NK-92 (cell line): ENCODE data around the gene SLC7A1.

Experiments
- DNase-seq: peaks from one replicate; lab custom pipeline; 2025; ENCODE audit not compliant: unreplicated experiment; lab: John Stamatoyannopoulos, UW

Gene SLC7A1

DNA sequence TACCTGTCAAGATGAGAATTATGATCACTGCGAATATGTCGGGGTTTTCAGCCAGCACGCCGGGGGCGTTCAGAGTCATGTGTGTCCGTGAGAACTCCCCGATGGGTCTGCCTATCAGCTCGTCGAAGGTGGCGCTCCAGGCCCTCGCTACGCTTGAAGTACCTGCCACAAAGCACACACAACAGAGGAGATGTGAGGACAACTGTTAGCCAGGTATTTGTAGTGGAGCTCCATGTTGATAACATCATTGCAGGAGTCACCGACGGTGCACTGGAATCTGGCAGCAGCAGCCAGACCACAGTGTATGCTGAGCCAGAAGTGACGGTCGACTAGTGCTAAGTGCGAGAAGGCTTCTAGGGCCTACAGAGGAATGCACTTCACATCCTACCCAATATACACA lies 62.7 kb downstream of the SLC7A1 start:
- no peak for DNase-seq

DNA sequence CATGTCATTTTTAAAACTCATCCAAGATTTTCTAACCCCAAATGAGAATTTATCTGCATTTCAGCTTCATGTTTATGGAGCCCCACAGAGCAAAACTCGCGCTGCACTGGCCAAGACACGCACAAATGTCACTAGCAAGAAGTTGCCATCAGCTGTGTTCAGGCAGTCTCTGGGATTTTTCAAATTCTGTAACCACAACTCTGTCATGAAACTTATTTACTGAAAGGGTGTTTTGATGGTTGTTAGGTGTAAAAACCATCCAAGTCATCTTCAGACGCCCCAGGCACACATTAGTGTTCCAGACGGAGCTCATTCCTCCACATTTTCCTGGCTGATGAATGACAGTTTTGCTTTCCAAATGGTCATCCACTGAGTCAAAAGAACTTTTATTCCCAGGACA lies 63.4 kb downstream of the SLC7A1 start:
- no peak for DNase-seq

DNA sequence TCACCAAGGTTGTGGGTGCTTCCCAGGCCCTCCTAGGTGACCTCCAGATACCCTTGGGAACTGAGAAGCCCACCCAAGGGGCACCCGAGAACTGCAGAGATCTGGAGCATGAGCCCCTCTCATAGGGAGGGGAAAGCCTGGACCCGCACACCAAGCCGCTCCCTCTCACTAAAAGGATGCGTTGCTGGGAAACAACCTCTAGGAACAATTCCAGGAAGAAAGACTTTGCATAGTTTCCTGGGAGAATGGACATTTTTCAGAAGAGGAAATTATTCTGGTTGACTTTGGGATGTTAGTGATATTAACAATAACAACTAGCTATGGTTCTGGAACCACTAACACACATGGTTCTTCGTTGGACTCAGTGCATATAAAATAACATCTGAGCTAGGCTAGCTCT lies 64.6 kb downstream of the SLC7A1 start:
- no peak for DNase-seq

DNA sequence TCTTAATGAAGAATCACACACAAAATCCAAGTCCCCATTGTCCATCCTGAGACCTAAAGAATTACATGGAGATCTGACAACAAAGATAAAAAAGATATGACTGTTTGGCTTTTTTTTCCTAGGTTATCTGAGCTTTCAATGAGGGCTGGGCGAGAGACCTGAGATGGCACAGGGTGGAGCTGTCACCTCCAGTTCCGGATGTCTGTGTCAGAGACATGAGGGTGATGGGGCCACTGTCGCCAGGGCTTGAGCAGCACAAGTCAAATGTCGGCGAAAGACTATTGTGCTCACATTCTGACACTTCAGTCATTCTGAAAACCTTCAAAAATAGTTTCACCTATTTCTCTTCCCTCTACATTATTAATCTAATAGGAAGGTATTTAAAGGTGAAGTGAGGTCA lies 65.7 kb downstream of the SLC7A1 start:
- DNase-seq: no peak

DNA sequence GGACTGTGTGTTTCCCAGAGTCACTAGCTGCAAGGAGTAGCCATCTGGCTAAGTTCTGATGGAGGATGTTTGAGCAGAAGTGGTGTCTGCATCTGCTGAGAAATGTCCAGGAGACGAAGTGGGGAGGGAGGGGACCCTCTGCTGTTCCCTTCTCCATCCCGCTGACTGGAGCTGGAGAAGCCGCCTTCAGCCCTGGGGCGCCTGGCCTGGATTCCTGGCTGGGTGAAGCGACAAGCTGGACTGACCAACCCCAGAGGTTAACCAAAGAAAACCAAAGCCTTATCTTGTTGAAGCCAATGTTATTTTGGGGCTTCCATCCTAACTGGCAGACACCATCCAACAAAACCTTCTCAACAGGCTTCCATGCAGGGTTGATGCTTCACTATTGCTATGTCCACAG lies 67.6 kb downstream of the SLC7A1 start:
- no peak for DNase-seq

DNA sequence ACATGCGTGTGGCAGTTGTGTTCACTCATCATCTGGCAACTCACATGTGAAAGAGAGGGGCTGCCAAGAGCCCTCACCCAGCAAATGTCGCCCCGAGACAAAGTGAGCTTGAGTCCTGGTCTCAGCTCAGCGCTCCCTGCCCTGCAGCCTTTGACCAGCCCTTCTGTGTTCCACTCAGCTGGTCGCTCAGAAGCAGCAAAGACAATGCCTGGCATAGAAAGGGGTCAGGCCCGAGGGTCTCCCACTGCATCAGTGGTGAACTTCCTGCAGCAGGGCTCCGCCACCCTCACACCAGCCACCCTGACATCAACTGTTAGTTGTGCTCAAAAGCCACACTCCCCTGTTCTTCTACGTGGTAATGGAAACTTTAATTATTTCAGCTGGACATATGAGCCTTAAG lies 68.0 kb downstream of the SLC7A1 start:
- no peak for DNase-seq

DNA sequence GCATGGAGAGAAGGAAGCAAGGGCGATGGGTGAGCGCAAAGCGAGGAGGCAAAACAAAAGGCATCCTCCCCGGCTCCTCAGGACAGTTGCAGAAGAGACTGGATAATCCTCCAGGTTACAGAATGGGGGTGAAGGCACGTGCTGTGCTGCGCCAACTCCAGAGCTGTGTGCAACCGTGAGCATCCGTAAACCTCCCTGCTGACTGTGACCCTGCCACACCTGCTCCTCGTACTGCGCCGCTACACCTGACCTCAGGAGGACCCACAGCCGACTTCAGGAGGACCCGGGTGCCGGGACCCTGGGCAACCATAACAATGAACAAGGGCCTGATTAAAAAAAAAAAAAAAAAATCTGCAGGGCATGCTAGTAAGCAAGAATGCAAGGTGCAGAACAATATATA lies 68.7 kb downstream of the SLC7A1 start:
- DNase-seq: no peak

DNA sequence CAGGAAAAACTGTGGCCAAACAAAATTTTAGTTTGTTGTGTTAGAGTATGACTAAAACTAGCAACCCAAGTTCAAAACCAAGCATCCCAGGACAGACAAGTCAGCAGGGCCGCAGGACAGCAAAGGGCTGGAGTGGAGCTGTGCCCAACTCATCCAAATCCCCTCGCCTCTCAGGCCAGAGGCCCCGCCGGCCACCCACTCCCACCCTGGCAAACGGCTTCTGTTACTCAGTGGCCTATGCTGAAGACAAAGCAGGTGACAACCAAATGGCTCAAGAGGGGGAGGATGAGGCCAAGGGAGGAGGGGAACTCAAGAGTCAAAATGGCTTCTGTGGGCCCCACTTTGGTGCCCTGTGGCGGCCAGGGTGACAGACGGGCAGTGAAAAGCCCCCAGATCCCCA lies 69.7 kb downstream of the SLC7A1 start:
- no peak for DNase-seq

DNA sequence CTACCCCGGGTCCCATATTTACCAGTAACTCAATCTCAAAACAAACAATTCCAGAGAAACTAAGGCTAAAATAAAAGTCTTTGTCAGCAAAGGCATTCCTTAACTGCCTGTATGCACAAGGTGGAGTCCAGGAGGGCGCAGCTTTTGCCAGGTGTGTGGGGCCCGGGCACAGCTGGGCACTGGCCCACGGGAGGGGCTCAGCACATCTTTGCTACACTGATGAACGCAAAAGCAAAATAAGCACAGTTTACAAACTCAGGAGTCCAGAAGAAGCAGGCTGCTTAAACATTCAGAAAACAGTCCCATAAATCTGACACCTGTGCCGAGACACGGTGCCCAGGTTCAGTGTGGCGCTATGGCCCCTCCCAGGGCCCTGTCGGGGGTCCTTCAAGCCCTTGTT lies 70.8 kb downstream of the SLC7A1 start:
- DNase-seq: no peak

DNA sequence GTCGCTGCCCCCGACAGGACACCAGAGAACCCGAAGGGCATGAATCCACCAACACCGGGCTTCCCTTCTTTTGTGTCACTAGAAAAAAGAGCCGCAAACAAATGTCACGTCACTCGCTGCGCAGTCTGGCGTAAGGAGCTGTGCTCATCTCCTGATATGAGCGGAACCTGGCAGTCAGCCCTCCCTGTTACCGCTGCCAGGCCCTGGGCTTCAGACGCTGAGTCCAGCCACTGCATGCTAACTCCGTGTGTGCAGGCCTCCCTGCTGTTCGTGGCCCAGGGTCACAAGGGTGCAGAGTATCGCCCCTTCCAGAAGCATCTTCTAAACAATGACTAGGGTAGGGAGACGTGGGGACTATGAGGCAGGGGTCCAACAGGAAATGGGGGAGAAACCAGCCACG lies 71.3 kb downstream of the SLC7A1 start:
- DNase-seq: no peak

DNA sequence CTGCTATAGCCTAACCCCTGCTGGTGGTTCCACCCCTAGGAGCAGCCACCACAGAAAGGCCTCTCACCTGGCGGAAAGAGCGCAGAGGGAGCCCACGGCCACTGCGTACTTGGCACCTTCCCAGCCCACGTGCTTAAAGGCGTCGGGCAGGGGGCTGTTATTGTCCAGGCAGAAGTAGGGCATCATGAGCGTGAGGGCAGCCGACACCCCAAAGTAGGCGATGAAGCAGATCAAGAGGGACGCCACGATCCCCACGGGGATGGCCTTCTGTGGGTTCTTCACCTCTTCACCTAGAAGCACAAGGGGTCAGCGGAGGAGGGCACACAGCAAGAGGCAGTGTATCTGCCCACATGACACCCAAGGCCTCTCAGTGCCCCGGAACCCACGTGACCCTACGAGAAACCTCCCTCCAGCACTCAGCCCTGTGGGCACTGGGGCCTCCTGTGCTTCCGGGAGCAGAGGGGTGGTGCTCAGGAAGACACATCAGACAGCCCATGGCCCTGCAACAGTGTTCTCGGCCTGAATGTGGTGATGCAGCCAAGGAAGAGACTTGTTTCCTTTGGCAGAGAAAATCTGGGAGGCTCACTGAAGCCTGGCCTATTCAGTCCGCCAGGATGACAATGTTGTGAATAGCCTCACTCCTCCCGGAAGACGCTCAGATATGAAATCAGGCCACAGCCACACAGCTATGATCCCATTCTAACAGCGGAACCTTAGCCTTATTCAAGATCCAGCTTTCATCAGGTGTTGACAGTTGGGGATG lies 72.1 kb downstream of the SLC7A1 start:
- DNase-seq: no peak

DNA sequence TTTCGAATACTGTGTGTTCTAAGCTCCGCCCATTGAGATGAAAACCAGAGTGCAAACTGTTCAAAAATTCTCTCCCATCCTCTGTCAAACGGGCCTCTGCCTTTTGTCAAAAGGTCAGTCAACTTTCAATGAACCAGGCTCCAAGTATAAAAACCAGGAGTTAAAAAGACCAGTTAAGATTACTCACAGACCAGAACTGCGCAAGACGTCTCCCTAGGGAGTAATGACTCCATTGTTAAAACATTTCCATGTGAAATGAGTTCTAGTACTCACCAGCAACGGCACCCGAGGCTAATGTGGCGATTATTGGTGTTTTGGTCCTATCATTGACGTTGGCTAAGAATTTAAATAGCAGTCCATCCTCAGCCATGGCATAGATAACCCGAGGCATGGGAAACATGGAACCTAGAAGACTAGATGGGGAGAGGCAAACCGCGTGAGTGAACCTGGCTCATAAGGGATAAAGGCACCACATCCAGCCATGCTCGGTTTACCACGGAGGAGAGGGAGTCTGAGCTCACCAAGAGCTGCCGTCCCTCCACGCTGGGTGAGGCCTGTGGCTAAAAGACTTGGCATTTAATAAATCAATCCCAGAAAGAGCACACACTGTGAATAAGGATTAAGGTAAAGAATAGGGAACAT lies 73.3 kb downstream of the SLC7A1 start:
- no peak for DNase-seq

DNA sequence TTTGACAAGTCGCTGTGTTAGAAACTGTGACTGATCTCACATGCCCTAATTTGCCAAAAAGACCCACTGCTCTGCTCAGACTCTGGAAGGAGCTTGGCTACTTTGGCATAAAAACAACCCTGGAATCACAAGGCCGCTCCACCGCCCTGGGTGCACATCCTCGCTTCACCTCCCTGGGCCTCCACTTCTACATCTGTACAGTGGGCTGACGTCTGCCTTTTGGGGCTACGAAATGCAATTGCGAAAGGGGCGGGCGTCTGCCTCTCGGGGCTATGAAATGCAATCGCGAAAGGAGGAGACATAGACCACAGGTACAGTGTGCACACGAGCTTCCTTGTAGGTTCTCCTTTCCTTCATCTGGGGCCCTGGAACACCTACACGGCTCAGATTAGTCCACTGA lies 74.2 kb downstream of the SLC7A1 start:
- no peak for DNase-seq

DNA sequence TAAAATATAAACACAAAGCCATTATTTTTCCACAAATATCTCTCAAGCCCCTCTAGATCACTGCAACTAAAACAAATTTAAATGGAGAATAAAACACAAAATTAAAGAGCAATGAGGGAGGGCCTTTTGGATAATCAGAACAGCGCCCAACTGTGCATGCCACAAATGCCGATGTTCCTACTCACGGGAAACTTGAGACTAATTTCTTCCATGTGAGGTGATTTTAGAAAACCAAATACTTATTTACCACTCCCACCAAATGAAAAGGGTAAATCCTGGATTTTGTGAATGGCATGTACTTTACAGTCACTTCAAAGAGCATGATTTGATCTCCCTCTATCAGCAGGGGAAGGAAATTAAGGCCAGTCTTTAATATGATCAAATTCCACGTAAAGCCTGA lies 74.8 kb downstream of the SLC7A1 start:
- no peak for DNase-seq

DNA sequence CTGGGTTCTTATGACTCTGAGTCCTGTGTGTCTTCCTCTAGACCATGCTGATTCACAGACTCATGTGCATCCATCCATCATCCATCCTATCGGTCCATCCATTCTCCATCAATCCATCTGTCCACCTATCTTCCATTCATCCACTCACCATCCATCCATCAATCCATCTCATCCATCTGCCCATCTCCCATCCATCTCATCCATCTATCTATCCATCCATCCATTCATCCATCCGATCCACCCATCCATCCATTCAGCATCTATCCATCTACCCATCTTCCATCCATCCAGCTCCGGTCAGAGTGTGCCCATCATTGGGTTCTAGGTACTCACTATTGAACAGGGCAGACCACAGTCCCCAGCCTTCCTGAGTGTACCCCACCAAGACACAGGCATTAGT lies 75.6 kb downstream of the SLC7A1 start:
- DNase-seq: no peak

DNA sequence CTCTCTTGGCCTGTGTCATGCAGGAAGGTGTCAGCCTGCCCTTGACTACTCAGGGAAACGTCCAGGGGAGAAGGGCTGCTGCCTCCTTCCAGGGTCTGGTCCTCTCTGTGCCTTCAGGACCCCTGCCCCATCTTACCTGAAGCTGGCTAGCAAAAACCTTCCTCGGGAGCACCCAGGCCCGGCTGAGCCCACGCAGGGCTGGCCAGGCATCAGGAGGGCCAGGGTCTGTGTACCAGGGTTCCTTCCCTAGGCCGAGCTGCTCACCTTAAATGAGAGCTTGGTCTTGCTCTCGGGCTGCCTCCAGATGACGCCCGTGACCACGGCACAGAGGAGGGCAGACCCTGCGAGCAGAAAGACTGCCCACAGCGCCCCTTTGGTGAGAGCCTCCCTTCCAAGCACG lies 78.6 kb downstream of the SLC7A1 start:
- no peak for DNase-seq

DNA sequence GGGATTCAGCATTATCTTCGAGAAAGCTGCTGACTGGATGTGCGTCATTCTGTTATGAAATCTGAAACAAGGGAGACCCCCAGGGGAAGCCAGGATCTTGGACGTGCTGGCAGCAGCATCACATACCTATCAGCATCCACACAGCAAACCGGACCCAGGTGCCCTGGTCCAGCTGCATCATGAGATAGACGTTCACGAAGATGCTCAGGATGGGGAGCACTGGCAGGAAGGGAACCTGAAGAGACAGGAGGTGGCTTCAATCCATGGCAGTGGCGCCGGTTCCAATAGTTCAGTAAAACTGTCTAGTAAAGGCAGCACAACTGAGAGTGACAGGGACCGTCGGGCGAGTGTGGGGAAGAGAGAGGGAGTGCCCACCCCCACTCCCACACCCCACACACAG lies 79.5 kb downstream of the SLC7A1 start:
- no peak for DNase-seq

DNA sequence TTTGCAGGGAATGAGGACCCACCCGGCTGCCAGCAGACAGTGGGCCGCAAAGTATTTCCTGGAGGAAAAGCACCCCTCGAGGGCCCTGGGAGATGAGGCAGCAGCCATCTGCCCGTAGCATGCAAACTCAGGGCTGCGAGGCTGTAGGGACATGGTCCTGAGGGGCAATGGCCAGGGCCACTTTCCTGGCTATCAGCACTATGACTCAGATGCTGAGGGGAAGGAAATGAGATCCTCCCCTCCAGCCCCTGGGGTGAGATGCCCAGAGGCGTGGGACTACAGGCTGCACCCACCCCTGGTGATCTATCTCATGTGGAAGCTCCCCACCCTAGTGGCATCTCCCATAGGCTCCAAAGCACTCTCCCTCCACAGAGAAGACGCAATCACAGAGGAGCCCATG lies 80.1 kb downstream of the SLC7A1 start:
- DNase-seq: no peak

DNA sequence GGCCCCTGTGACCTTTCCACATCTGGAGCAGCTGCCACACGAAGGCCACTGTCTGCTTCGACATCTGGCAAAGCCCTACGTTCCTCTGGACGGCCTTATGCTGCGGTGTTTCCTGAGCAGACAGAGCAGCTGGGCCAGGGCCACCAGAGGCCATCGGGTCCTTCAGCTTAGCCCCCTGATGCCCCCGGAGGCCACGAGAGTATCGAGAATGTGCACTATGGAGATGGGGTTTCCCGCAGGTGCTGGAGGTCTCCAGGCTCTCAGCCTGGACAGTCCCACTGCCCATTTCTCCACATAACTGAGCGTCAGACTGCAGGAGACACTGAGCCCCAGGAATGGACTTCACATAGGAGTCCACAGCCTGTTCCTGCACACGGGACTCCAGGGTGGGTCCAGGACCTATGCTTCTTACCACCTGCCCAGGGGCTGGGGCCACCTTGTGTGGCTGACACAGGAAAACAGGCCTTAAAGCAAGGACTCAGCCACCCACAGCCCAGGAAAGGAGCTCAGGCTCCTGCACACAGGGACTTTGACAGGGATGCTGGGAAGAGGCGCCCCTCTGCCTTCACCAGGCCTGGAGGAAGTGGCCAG lies 80.7 kb downstream of the SLC7A1 start:
- DNase-seq: no peak

DNA sequence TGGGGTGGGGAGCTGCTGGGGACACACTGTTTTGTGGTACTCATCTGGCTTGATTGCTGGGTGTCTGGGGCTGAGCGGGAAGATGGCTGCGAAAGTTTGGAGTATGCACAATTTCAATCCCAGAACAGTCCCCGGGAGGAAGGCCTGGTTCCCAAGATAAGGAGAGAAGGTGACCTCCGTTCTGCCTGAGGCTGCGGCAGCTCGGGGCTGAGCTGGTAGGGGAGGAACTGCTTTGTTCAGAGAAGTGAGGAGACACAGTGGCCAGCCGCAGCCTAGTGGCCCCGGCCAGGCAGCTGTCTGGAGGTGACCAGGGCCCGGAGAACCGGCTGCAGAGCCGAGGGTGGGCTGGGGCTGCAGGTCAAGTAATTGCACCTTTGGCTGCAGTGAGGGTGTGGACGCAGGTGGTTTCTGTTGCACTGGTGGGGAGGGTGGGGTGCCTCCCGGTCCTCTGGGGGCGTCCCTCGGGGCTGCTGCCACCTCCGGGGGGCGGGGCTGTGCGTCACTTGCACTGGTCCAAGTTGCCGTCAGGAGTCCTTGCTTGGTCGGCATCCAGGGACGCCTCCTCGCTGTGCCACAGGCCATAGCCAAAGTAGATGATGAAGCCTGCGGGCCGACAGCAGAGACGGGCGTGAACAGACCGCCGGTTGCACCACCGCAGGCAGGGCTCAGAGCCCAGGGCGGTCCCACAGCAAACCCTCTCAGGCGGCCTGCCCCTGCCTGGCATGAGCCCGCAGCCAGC lies 81.3 kb downstream of the SLC7A1 start:
- no peak for DNase-seq

DNA sequence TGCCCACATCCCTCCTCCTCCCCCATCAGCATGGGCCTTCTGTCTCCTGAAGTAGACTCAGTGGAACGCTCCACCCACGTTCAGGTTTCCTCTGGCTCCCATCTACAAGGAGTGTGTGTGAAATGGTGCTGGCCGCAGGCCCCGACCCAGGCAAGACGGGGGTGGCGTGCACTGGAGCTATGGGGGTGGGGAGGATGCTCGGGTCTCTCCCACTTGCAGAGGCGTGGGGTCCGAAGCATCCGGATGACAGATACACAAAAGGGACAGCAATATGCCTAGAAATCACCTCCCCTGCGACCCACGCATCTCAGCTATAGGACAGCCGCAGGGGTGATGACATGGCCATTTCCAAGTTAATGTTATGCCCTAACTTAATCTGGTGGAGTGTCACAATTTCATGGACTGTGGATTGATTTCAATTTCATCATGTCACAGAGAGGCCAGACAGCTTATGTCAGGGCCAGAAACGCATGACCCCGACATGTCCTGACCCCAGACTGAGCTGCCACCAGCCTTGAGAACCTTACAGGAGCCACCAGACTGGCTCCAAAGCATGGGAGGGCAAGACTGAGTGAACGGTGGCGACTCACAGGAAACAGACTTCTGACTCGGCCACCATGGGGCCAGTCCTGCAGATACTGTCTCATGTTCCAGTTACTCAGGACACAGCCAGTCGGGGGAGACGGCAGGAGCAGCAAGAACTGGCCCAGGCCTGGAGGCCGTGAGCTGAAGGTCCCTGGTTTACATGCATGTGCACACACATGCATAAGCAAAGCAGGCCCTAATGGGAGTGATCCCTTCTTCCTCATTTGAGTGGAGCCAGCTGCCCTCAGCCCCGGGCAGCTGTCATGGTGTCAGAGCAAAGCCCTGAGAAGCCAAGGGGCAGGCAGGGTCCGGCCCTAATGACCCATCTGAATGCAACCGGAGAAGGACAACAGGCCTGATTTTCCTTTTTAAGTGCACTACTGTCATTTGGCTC lies 82.2 kb downstream of the SLC7A1 start:
- DNase-seq: no peak
